K562 (cell line): ENCODE results near the gene FTO. TPM values are rescaled to one million over a fixed set of nuclear protein-coding genes. Genes with fewer than 3 reads are reported as not detected.

Experiments used
- ATAC-seq: fragments of 200-7000 bp; cut with Tn5 transposase; 3 replicates; pipeline ENCODE4 v1.9.1; 2020; ENCODE audit warnings: moderate library complexity
- BruUV-seq: library from RNA; stranded (reverse); fragments of 400-500 nt; replicated peaks from 2 replicates; lab custom pipeline; 2021; lab: Mats Ljungman, UMichigan
- CTCF ChIA-PET: fragments of 300-600 bp; formaldehyde crosslinking; extraction: SDS; loops from one replicate; lab custom pipeline; 2021; ENCODE audit warnings: low intra/inter-chr PET ratio; lab: Yijun Ruan, JAX
- POLR2A ChIA-PET: fragments of 300-600, 350-650 bp; sonication (Branson Sonifier 250); formaldehyde crosslinking; extraction: SDS; loops from one replicate; lab custom pipeline; 2021; ENCODE audit warnings: antibody characterized with exemption, inconsistent platforms; lab: Yijun Ruan, JAX
- DNase-seq, 4 experiments: peaks; one replicate each; pipeline versions ENCODE4 v3.0.0 to v3.0.0-alpha.2; 2011 to 2018; ENCODE audit warnings: low spot score in 3 of 4, mixed read lengths in 3 of 4; ENCODE audit errors: extremely low read depth in 1 of 4
- FAIRE-seq: peaks from 2 replicates; lab custom pipeline; 2011; peaks lifted over from hg19 to GRCh38; lab: Jason Lieb, UNC
- H2AFZ ChIP-seq: 2 replicates; pipeline ENCODE4 v1.6.0; 2011; ENCODE audit warnings: low read depth, low read length, control low read depth, inconsistent platforms
- H3K27ac ChIP-seq: fragments of 200-600 bp; 3 replicates; pipeline ENCODE4 v1.8.0; 2011; ENCODE audit warnings: low read depth, mild to moderate bottlenecking, control low read depth, inconsistent platforms, low read length, moderate library complexity, mixed read lengths; ENCODE audit errors: extremely low read depth
- H3K27me3 ChIP-seq, 2 experiments: fragments of 300-600 bp in 1 of 2; 2 replicates in 1 of 2; 3 replicates in 1 of 2; pipeline versions ENCODE4 v1.6.0 to v1.8.0; 2011; ENCODE audit warnings: inconsistent platforms in 2 of 2, low read length in 2 of 2, mild to moderate bottlenecking in 1 of 2, mixed read lengths in 1 of 2, moderate library complexity in 1 of 2; ENCODE audit not compliant: control insufficient read depth in 2 of 2, insufficient read depth in 2 of 2
- H3K36me3 ChIP-seq: fragments of 300-600 bp; 3 replicates; pipeline ENCODE4 v1.8.0; 2011; ENCODE audit warnings: mild to moderate bottlenecking, low read length, inconsistent platforms; ENCODE audit not compliant: control insufficient read depth, insufficient read depth
- H3K4me1 ChIP-seq, 2 experiments: fragments of 200-600 bp in 1 of 2; replicated peaks in 1 of 2; 2 replicates in 1 of 2; 3 replicates in 1 of 2; pipeline versions ENCODE4 v1.5.1 to v1.8.0; 2011; ENCODE audit warnings: inconsistent platforms in 2 of 2, low read length in 2 of 2, mild to moderate bottlenecking in 1 of 2, mixed read lengths in 1 of 2, moderate library complexity in 1 of 2; ENCODE audit not compliant: control insufficient read depth in 2 of 2, insufficient read depth in 2 of 2
- H3K4me2 ChIP-seq: 2 replicates; pipeline ENCODE4 v1.6.1; 2011; ENCODE audit warnings: low read length, control low read depth, inconsistent platforms, mixed read lengths; ENCODE audit not compliant: insufficient read depth
- H3K4me3 ChIP-seq: fragments of 200-600 bp; sonication (generic), shearing (Covaris generic); 2 replicates; pipeline ENCODE4 v1.5.1; 2016; ENCODE audit warnings: control low read depth, inconsistent platforms
- H3K79me2 ChIP-seq: fragments of 200-600 bp; 3 replicates; pipeline ENCODE4 v1.8.0; 2011; ENCODE audit warnings: low read length, inconsistent platforms; ENCODE audit not compliant: control insufficient read depth, insufficient read depth
- H3K9ac ChIP-seq, 2 experiments: 2 replicates each; pipeline versions ENCODE4 v1.6.0 to v1.6.1; 2011; ENCODE audit warnings: low read depth in 2 of 2, low read length in 2 of 2, control low read depth in 1 of 2, inconsistent platforms in 1 of 2, mild to moderate bottlenecking in 1 of 2, mixed read lengths in 1 of 2; ENCODE audit not compliant: insufficient read depth in 1 of 2
- H3K9me1 ChIP-seq: one replicate; pipeline ENCODE4 v1.6.0; 2011; ENCODE audit warnings: inconsistent platforms, mild to moderate bottlenecking, low read length, moderate library complexity; ENCODE audit not compliant: control insufficient read depth, insufficient read depth
- H3K9me3 ChIP-seq: replicated peaks from 2 replicates; pipeline ENCODE4 v1.5.1; 2011; ENCODE audit warnings: low read depth, low read length, inconsistent platforms; ENCODE audit not compliant: control insufficient read depth, insufficient read depth
- H4K20me1 ChIP-seq: replicated peaks from 2 replicates; pipeline ENCODE4 v1.6.1; 2011; ENCODE audit warnings: low read length, inconsistent platforms, mixed read lengths; ENCODE audit not compliant: control insufficient read depth, insufficient read depth
- CXXC5 ChIP-seq: fragments of 250-450 bp; sonication (Bioruptor Pico); IDR thresholded peaks from 2 replicates; pipeline ENCODE4 v1.8.0; 2022; ENCODE audit warnings: inconsistent platforms, mild to moderate bottlenecking, moderate library complexity
- RNF2 ChIP-seq: sonication (generic); IDR thresholded peaks from 2 replicates; pipeline ENCODE4 v1.6.1; 2016
- STAT5A ChIP-seq: IDR thresholded peaks from 2 replicates; pipeline ENCODE4 v1.6.1; 2012; ENCODE audit warnings: low read length, inconsistent platforms, borderline replicate concordance
- XRCC5 ChIP-seq: fragments of 200-400 bp; formaldehyde crosslinking; IDR thresholded peaks from 2 replicates; pipeline ENCODE4 v1.6.1; 2017; ENCODE audit warnings: low read depth, mild to moderate bottlenecking, low read length
- ZNF717 ChIP-seq: fragments of 250-450 bp; sonication (Bioruptor Pico); IDR thresholded peaks from 2 replicates; pipeline ENCODE4 v1.5.0; 2021
- ZSCAN29 ChIP-seq: fragments of 450-650 bp; IDR thresholded peaks from 2 replicates; pipeline ENCODE4 v1.6.1; 2017
- WGBS: fragments of 100-300 bp; shearing (Covaris generic); methylation state at CpG from one replicate; pipeline ENCODE4 v1.1.6; 2016; ENCODE audit warnings: low coverage, mixed read lengths; ENCODE audit not compliant: insufficient coverage; ENCODE audit errors: missing lambda C conversion rate; 5-methylcytosine and 5-hydroxymethylcytosine counted together
- in situ Hi-C: fragments of 300-500 bp; cut with MboI; formaldehyde crosslinking; loops from 4 replicates; pipeline ENCODE4 v1.15.0; 2018; ENCODE audit warnings: inconsistent platforms, mixed read lengths
- intact Hi-C: fragments of 100-400 bp; cut with micrococcal nuclease; formaldehyde crosslinking; loops from 2 replicates; pipeline ENCODE4 v1.14.2; 2022
- polyA plus RNA-seq, 8 experiments: library from polyadenylated mRNA; depleted of rRNA in 4 of 8; stranded (reverse) in 5 of 8; unstranded in 3 of 8; fragments of >200 nt; fragmentation: Nextera tagmentation in 2 of 8; fragmentation: Illumina TruSeq in 1 of 8; extraction: Ambion mirVana in 2 of 8; extraction: Trizol in 1 of 8; gene quantifications; 2 replicates each; pipeline versions ENCODE4 v1.2.1 to v1.2.3, GENCODE V29; 2011 to 2014; ENCODE audit warnings: inconsistent platforms in 1 of 8, missing spikeins in 1 of 8
- total RNA-seq, 7 experiments: library from RNA; depleted of rRNA in 6 of 7; stranded (reverse); fragments of >200 nt in 6 of 7; fragmentation: Illumina TruSeq in 2 of 7; extraction: Trizol in 2 of 7; gene quantifications; 2 replicates each; pipeline versions ENCODE4 v1.2.1 to v1.2.3, GENCODE V29; 2011 to 2021; ENCODE audit warnings: low replicate concordance in 1 of 7

Gene FTO
- total and polyA plus RNA-seq, 9 of the 15 experiments (the other 6 are each of a cell fraction or from before 2014, with no cell fraction given) = 11.3 to 27.7 (median 25.5) TPM

GRCh38 chr16:54098247-54098646, 394.3 kb downstream of the FTO start:
- H4K20me1 ChIP-seq = no peaks in the 10 kb centered on the region; the same call in 1 of the 2 replicates
- BruUV-seq = no TSS peak
- H3K9me1 ChIP-seq = no peaks in the 10 kb centered on the region
- TF ChIP-seq ZSCAN29 = no peak
- TF ChIP-seq STAT5A = no peak
- no peak for TF ChIP-seq RNF2
- no peak overlapping the region for H2AFZ ChIP-seq
- no peak overlapping the region for H3K27ac ChIP-seq
- ChIA-PET CTCF (no interaction called here), POLR2A (no interaction called here)
- 0% methylated on average over 2 of the region's 2 CpGs for WGBS
- no peaks in the 10 kb centered on the region for H3K4me1 ChIP-seq
- no peaks in the 10 kb centered on the region for H3K36me3 ChIP-seq
- in situ Hi-C loops = no loop called here
- no peak for ATAC-seq
- no peak for FAIRE-seq
- H3K4me2 ChIP-seq = no peak overlapping the region
- H3K4me3 ChIP-seq = no peak overlapping the region
- H3K9me3 ChIP-seq = no peaks in the 10 kb centered on the region
- DNase-seq = no peak
- no peak overlapping the region for H3K9ac ChIP-seq
- intact Hi-C loops = no loop called here
- H3K79me2 ChIP-seq = no peaks in the 10 kb centered on the region
- H3K27me3 ChIP-seq = peaks cover 2 to 17% of the 10 kb centered on the region in 2 experiments; a peak in 4 of 5 replicates

GRCh38 chr16:54099627-54100026, 395.7 kb downstream of the FTO start:
- FAIRE-seq (no peak), ATAC-seq (no peak)
- TF ChIP-seq CXXC5 (no peak), ZNF717 (CRISPR knock-in tag) (no peak), XRCC5 (no peak)

More at GRCh38 chr16:54099627-54100026, 395.7 kb downstream of the FTO start:
- BruUV-seq = no TSS peak
- Histone ChIP-seq H3K27ac (no peak overlapping the region), H3K4me1 (no peaks in the 10 kb centered on the region), H3K4me3 (no peak overlapping the region), H3K9me3 (no peaks in the 10 kb centered on the region), H2AFZ (no peak overlapping the region), H3K4me2 (no peak overlapping the region), H3K9me1 (no peaks in the 10 kb centered on the region), H3K79me2 (no peaks in the 10 kb centered on the region), H3K36me3 (no peaks in the 10 kb centered on the region), H3K9ac (no peak overlapping the region), H3K27me3 (peaks cover 2 to 17% of the 10 kb centered on the region in 2 experiments; a peak in 4 of 5 replicates), H4K20me1 (no peaks in the 10 kb centered on the region; the same call in 1 of the 2 replicates)
- intact Hi-C loops (no loop called here), in situ Hi-C loops (no loop called here)
- no peak for DNase-seq
- POLR2A ChIA-PET = no interaction called here
- CTCF ChIA-PET = no interaction called here
- 5% methylated on average over 5 of the region's 5 CpGs for WGBS
